HEK293 (cell line): ENCODE measurements around the gene NHLH1.

ENCODE experiments used
- HOXA7 ChIP-seq: sonication (generic); formaldehyde crosslinking; IDR thresholded peaks from 2 replicates; pipeline ENCODE4 v1.8.1; 2022; ENCODE audit warnings: missing genetic modification reagents, borderline replicate concordance
- HOXD13 ChIP-seq: sonication (generic); formaldehyde crosslinking; IDR thresholded peaks from 2 replicates; pipeline ENCODE4 v1.8.0; 2022; ENCODE audit warnings: missing genetic modification reagents, borderline replicate concordance
- KLF16 ChIP-seq: fragments of 450-650 bp; formaldehyde crosslinking; IDR thresholded peaks from 2 replicates; pipeline ENCODE4 v1.5.1; 2017; ENCODE audit warnings: missing biosample characterization, missing genetic modification characterization
- KLF9 ChIP-seq: fragments of 450-650 bp; formaldehyde crosslinking; IDR thresholded peaks from 2 replicates; pipeline ENCODE4 v1.5.1; 2016; ENCODE audit warnings: missing biosample characterization, missing genetic modification characterization, low read depth
- MYNN ChIP-seq: fragments of 450-650 bp; formaldehyde crosslinking; IDR thresholded peaks from 2 replicates; pipeline ENCODE4 v1.5.1; 2016; ENCODE audit warnings: missing biosample characterization, missing genetic modification characterization, borderline replicate concordance
- OSR2 ChIP-seq: fragments of 450-650 bp; formaldehyde crosslinking; IDR thresholded peaks from 2 replicates; pipeline ENCODE4 v1.5.1; 2016; ENCODE audit warnings: missing biosample characterization, missing genetic modification characterization
- PATZ1 ChIP-seq: fragments of 450-650 bp; formaldehyde crosslinking; IDR thresholded peaks from 2 replicates; pipeline ENCODE4 v1.5.1; 2016; ENCODE audit warnings: missing biosample characterization, missing genetic modification characterization
- PRDM1 ChIP-seq: fragments of 450-650 bp; formaldehyde crosslinking; IDR thresholded peaks from 2 replicates; pipeline ENCODE4; 2016; ENCODE audit warnings: missing biosample characterization, missing genetic modification characterization
- PRDM10 ChIP-seq: fragments of 450-650 bp; formaldehyde crosslinking; IDR thresholded peaks from 2 replicates; pipeline ENCODE4 v1.5.1; 2016; ENCODE audit warnings: missing biosample characterization, missing genetic modification characterization
- SCRT1 ChIP-seq: fragments of 450-650 bp; formaldehyde crosslinking; IDR thresholded peaks from 2 replicates; pipeline ENCODE4 v1.5.1; 2016; ENCODE audit warnings: missing biosample characterization, missing genetic modification characterization, borderline replicate concordance
- TCF7L2 ChIP-seq: IDR thresholded peaks from 2 replicates; pipeline ENCODE4 v1.6.1; 2011; ENCODE audit warnings: low read depth, mild to moderate bottlenecking, inconsistent platforms, low read length, moderate library complexity, borderline replicate concordance
- ZBTB17 ChIP-seq: fragments of 450-650 bp; formaldehyde crosslinking; IDR thresholded peaks from 2 replicates; pipeline ENCODE4 v1.5.1; 2016; ENCODE audit warnings: missing biosample characterization, missing genetic modification characterization
- ZBTB26 ChIP-seq: fragments of 450-650 bp; formaldehyde crosslinking; optimal IDR thresholded peaks from 2 replicates; pipeline ENCODE3; 2016; ENCODE audit warnings: missing biosample characterization, mild to moderate bottlenecking, missing genetic modification characterization
- ZBTB48 ChIP-seq: fragments of 450-650 bp; formaldehyde crosslinking; IDR thresholded peaks from 2 replicates; pipeline ENCODE4 v1.5.1; 2016; ENCODE audit warnings: missing biosample characterization, missing genetic modification characterization
- ZFHX2 ChIP-seq: fragments of 450-650 bp; formaldehyde crosslinking; conservative IDR thresholded peaks from 2 replicates; pipeline ENCODE4 v1.5.1; 2016; ENCODE audit warnings: missing biosample characterization, missing genetic modification characterization
- ZFP41 ChIP-seq: fragments of 450-650 bp; formaldehyde crosslinking; IDR thresholded peaks from 2 replicates; pipeline ENCODE4 v1.5.1; 2016; ENCODE audit warnings: missing biosample characterization, missing genetic modification characterization, borderline replicate concordance
- ZNF184 ChIP-seq: fragments of 450-650 bp; IDR thresholded peaks from 2 replicates; pipeline ENCODE4 v1.5.1; 2018; ENCODE audit warnings: missing biosample characterization, mild to moderate bottlenecking, missing genetic modification characterization
- ZNF211 ChIP-seq: fragments of 450-650 bp; formaldehyde crosslinking; IDR thresholded peaks from 2 replicates; pipeline ENCODE4 v1.5.1; 2016; ENCODE audit warnings: low read depth, missing biosample characterization, missing genetic modification characterization
- ZNF302 ChIP-seq: fragments of 450-650 bp; formaldehyde crosslinking; IDR thresholded peaks from 2 replicates; pipeline ENCODE4 v1.5.1; 2016; ENCODE audit warnings: missing biosample characterization, missing genetic modification characterization, low read depth
- ZNF350 ChIP-seq: fragments of 450-650 bp; formaldehyde crosslinking; IDR thresholded peaks from 2 replicates; pipeline ENCODE4 v1.5.0; 2017; ENCODE audit warnings: missing biosample characterization, mild to moderate bottlenecking, missing genetic modification characterization
- ZNF37A ChIP-seq: fragments of 450-650 bp; IDR thresholded peaks from 2 replicates; pipeline ENCODE4 v1.5.1; 2018; ENCODE audit warnings: missing biosample characterization, missing genetic modification characterization
- ZNF394 ChIP-seq: fragments of 450-650 bp; formaldehyde crosslinking; IDR thresholded peaks from 2 replicates; pipeline ENCODE4 v1.5.1; 2016; ENCODE audit warnings: missing biosample characterization, missing genetic modification characterization, mild to moderate bottlenecking, moderate library complexity, borderline replicate concordance
- ZNF404 ChIP-seq: fragments of 450-650 bp; formaldehyde crosslinking; IDR thresholded peaks from 2 replicates; pipeline ENCODE4 v1.5.1; 2017; ENCODE audit warnings: missing biosample characterization, missing genetic modification characterization
- ZNF416 ChIP-seq: fragments of 450-650 bp; formaldehyde crosslinking; IDR thresholded peaks from 2 replicates; pipeline ENCODE4 v1.5.1; 2016; ENCODE audit warnings: missing biosample characterization, missing genetic modification characterization
- ZNF530 ChIP-seq: fragments of 450-650 bp; formaldehyde crosslinking; IDR thresholded peaks from 2 replicates; pipeline ENCODE4 v1.5.1; 2016; ENCODE audit warnings: low read depth, missing biosample characterization, missing genetic modification characterization
- ZNF548 ChIP-seq: fragments of 450-650 bp; formaldehyde crosslinking; IDR thresholded peaks from 2 replicates; pipeline ENCODE4 v1.5.1; 2016; ENCODE audit warnings: missing biosample characterization, missing genetic modification characterization
- ZNF560 ChIP-seq: fragments of 450-650 bp; formaldehyde crosslinking; IDR thresholded peaks from 2 replicates; pipeline ENCODE4 v1.5.1; 2017; ENCODE audit warnings: missing biosample characterization, missing genetic modification characterization, borderline replicate concordance
- ZNF645 ChIP-seq: fragments of 450-650 bp; formaldehyde crosslinking; IDR thresholded peaks from 2 replicates; pipeline ENCODE4; 2016; ENCODE audit warnings: missing biosample characterization, missing genetic modification characterization
- ZNF660 ChIP-seq: fragments of 450-650 bp; IDR thresholded peaks from 2 replicates; pipeline ENCODE4 v1.5.1; 2018; ENCODE audit warnings: missing biosample characterization, mild to moderate bottlenecking, missing genetic modification characterization
- ZNF677 ChIP-seq: fragments of 450-650 bp; IDR thresholded peaks from 2 replicates; pipeline ENCODE4 v1.5.0; 2018; ENCODE audit warnings: missing biosample characterization, mild to moderate bottlenecking, missing genetic modification characterization, moderate library complexity
- ZNF692 ChIP-seq: fragments of 450-650 bp; formaldehyde crosslinking; IDR thresholded peaks from 2 replicates; pipeline ENCODE4 v1.5.1; 2016; ENCODE audit warnings: missing biosample characterization, missing genetic modification characterization
- ZSCAN16 ChIP-seq: fragments of 450-650 bp; formaldehyde crosslinking; IDR thresholded peaks from 2 replicates; pipeline ENCODE4 v1.5.1; 2016; ENCODE audit warnings: missing biosample characterization, missing genetic modification characterization

The NHLH1 gene

GRCh38 chr1:160362168-160362957 lies 4.5 kb upstream of the NHLH1 start (continued):
- TF ChIP-seq ZNF692 (tag by site-specific recombination) (peak; percentile 27; the same call in 1 of the 2 replicates), TCF7L2 (no peak), ZBTB48 (tag by site-specific recombination) (peak; percentile 81), ZBTB26 (tag by site-specific recombination) (no peak), PRDM10 (tag by site-specific recombination) (peak; percentile 55), ZNF37A (tag by site-specific recombination) (no peak), ZNF184 (tag by site-specific recombination) (no peak), ZNF560 (no peak), ZNF416 (tag by site-specific recombination) (no peak), ZNF548 (tag by site-specific recombination) (no peak), ZNF211 (no peak), ZNF677 (tag by site-specific recombination) (no peak), ZNF350 (tag by site-specific recombination) (no peak), ZNF404 (tag by site-specific recombination) (no peak), ZNF530 (tag by site-specific recombination) (no peak), ZNF394 (tag by site-specific recombination) (no peak), ZNF660 (tag by site-specific recombination) (peak; percentile 34; the same call in 1 of the 2 replicates), ZNF645 (no peak), PATZ1 (peak; percentile 81), SCRT1 (tag by site-specific recombination) (no peak), KLF16 (no peak), ZBTB17 (tag by site-specific recombination) (peak; percentile 90), OSR2 (tag by site-specific recombination) (no peak), HOXD13 (CRISPR knock-in tag) (no peak), ZSCAN16 (tag by site-specific recombination) (no peak), ZFP41 (tag by site-specific recombination) (no peak), ZFHX2 (no peak), ZNF302 (no peak), MYNN (tag by site-specific recombination) (no peak), PRDM1 (tag by site-specific recombination) (peak; percentile 58), HOXA7 (CRISPR knock-in tag) (no peak), KLF9 (no peak)
